A673 (cell line): ENCODE measurements around the gene SLC35F2. TPM values are rescaled to one million over a fixed set of nuclear protein-coding genes. Genes with fewer than 3 reads are reported as not detected.

Experiments
- BruUV-seq: library from RNA; stranded (reverse); fragments of 400-500 nt; replicated peaks from 2 replicates; lab custom pipeline; 2021; lab: Mats Ljungman, UMichigan
- CTCF ChIA-PET: fragments of 300-600 bp; sonication (Branson Sonifier 250); formaldehyde crosslinking; loops from one replicate; lab custom pipeline; 2022; ENCODE audit warnings: antibody characterized with exemption; lab: Charles Lee
- POLR2A ChIA-PET: fragments of 300-600 bp; sonication (Branson Sonifier 250); formaldehyde crosslinking; loops from one replicate; lab custom pipeline; 2022; ENCODE audit warnings: antibody characterized with exemption; ENCODE audit not compliant: low non-redundant PET; lab: Charles Lee
- DNase-seq: peaks from one replicate; pipeline ENCODE4 v3.0.0-alpha.2; 2015; ENCODE audit warnings: low spot score
- H3K27ac ChIP-seq: fragments of 200-600 bp; sonication (generic); 2 replicates; pipeline ENCODE4 v1.5.1; 2016; ENCODE audit warnings: mixed run types, low read depth, mild to moderate bottlenecking, mixed read lengths, antibody characterized with exemption, low read length; ENCODE audit not compliant: poor library complexity, severe bottlenecking
- H3K27me3 ChIP-seq: fragments of 200-600 bp; sonication (generic); replicated peaks from 2 replicates; pipeline ENCODE4 v1.6.1; 2017; ENCODE audit warnings: mixed run types, low read depth, mild to moderate bottlenecking, mixed read lengths, antibody characterized with exemption, low read length; ENCODE audit not compliant: insufficient read depth, poor library complexity
- H3K36me3 ChIP-seq: fragments of 200-600 bp; sonication (generic); 2 replicates; pipeline ENCODE4 v1.6.1; 2016; ENCODE audit warnings: mixed run types, mild to moderate bottlenecking, mixed read lengths, antibody characterized with exemption, low read length; ENCODE audit not compliant: insufficient read depth, poor library complexity, severe bottlenecking
- H3K4me1 ChIP-seq: fragments of 200-600 bp; sonication (generic); 2 replicates; pipeline ENCODE4 v1.6.1; 2017; ENCODE audit warnings: mixed run types, mild to moderate bottlenecking, mixed read lengths, antibody characterized with exemption, low read length; ENCODE audit not compliant: insufficient read depth, poor library complexity, severe bottlenecking
- H3K4me3 ChIP-seq: fragments of 200-600 bp; sonication (generic); 2 replicates; pipeline ENCODE4 v1.5.1; 2016; ENCODE audit warnings: low read depth, mixed run types, mild to moderate bottlenecking, mixed read lengths, low read length; ENCODE audit not compliant: poor library complexity, severe bottlenecking
- H3K9me3 ChIP-seq: fragments of 200-600 bp; sonication (generic); 2 replicates; pipeline ENCODE4 v1.6.1; 2016; ENCODE audit warnings: mixed run types, low read depth, mild to moderate bottlenecking, mixed read lengths, antibody characterized with exemption, low read length; ENCODE audit not compliant: poor library complexity, severe bottlenecking
- EZH2 ChIP-seq: fragments of 200-600 bp; sonication (generic); IDR thresholded peaks from 2 replicates; pipeline ENCODE4 v1.6.1; 2017; ENCODE audit warnings: borderline replicate concordance, low read depth, mild to moderate bottlenecking, mixed read lengths, antibody characterized with exemption, low read length; ENCODE audit not compliant: poor library complexity, severe bottlenecking
- intact Hi-C: fragments of 100-400 bp; cut with micrococcal nuclease; formaldehyde crosslinking; loops from one replicate; pipeline ENCODE4 v1.10.0; 2022; ENCODE audit not compliant: unreplicated experiment
- total RNA-seq: library from RNA; stranded (reverse); gene quantifications from 2 replicates; pipeline ENCODE4 v1.2.3, GENCODE V29; 2021
- TF ChIP-seq, protein P1 (sequence below): fragments of 300-800, 200-600 bp; sonication (generic); conservative IDR thresholded peaks from 2 replicates; pipeline ENCODE4 v1.5.1; 2017; ENCODE audit warnings: low read depth, mild to moderate bottlenecking, antibody characterized with exemption, low read length, moderate library complexity, mixed read lengths

Gene SLC35F2
- total RNA-seq, 1 experiment from 2014 or later = 95.4 TPM

DNA sequence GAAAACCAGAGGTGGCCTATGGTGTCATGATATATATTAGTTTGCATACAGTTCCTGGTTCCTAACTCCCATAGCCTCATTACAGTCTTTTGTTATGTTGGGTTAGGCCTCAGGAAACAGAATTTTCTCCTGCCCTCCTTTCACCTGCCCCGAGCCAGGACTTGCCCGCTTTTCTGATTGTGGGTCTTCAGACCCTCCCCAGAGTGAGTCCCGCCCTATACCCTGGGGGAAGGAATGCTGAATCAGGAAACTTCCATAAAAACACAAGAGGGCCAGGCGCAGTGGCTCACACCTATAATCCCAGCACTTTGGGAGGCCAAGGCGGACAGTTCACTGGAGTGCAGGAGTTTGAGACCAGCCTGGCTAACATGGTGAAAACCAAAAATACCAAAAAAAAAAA lies 70.9 kb downstream of the SLC35F2 start:
- no peaks in the 10 kb centered on the region for H3K9me3 ChIP-seq
- H3K27me3 ChIP-seq = no peaks in the 10 kb centered on the region
- no peak for DNase-seq
- BruUV-seq = no TSS peak
- peaks cover 8% of the 10 kb centered on the region for H3K36me3 ChIP-seq
- CTCF ChIA-PET = no interaction called here
- no peaks in the 10 kb centered on the region for H3K4me1 ChIP-seq
- H3K27ac ChIP-seq = no peak overlapping the region
- intact Hi-C loops = loop anchor here (10.0 kb wide), 1 partner anchor 1063 kb away; no protein-coding TSS in a partner anchor
- TF ChIP-seq, protein P1, sequence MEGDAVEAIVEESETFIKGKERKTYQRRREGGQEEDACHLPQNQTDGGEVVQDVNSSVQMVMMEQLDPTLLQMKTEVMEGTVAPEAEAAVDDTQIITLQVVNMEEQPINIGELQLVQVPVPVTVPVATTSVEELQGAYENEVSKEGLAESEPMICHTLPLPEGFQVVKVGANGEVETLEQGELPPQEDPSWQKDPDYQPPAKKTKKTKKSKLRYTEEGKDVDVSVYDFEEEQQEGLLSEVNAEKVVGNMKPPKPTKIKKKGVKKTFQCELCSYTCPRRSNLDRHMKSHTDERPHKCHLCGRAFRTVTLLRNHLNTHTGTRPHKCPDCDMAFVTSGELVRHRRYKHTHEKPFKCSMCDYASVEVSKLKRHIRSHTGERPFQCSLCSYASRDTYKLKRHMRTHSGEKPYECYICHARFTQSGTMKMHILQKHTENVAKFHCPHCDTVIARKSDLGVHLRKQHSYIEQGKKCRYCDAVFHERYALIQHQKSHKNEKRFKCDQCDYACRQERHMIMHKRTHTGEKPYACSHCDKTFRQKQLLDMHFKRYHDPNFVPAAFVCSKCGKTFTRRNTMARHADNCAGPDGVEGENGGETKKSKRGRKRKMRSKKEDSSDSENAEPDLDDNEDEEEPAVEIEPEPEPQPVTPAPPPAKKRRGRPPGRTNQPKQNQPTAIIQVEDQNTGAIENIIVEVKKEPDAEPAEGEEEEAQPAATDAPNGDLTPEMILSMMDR = no peak
- TF ChIP-seq EZH2 = no peak
- POLR2A ChIA-PET = no interaction called here
- no peak overlapping the region for H3K4me3 ChIP-seq

DNA sequence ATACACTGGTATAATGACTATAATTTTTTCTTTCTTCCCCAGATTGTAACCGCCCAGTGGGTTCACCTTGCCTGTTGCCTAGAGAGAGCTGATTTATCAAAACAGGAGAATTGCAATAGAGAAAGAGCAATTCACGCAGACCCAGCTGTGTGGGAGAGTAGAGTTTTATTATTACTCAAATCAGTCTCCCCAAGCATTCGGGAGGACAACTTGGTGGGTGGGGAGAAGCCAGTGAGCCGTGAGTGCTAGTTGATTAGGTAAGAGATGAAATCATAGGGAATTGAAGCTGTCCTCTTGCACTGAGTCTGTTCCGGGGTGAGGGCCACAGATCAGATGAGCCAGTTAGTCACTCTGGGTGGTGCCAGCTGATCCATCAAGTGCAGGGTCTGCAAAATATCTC lies 73.2 kb downstream of the SLC35F2 start:
- Histone ChIP-seq H3K4me1 (no peaks in the 10 kb centered on the region), H3K4me3 (no peak overlapping the region), H3K27me3 (no peaks in the 10 kb centered on the region), H3K27ac (no peak overlapping the region), H3K36me3 (no peaks in the 10 kb centered on the region), H3K9me3 (no peaks in the 10 kb centered on the region)
- ChIA-PET POLR2A (interaction anchor here (0.8 kb wide), 1 partner anchor 15 kb away, joined by 3 read pairs; no protein-coding TSS in a partner anchor), CTCF (no interaction called here)
- DNase-seq = no peak
- intact Hi-C loops = loop anchor here (10.0 kb wide), 1 partner anchor 1061 kb away; no protein-coding TSS in a partner anchor
- BruUV-seq = no TSS peak
- TF ChIP-seq EZH2 = no peak
- TF ChIP-seq, protein P1 = no peak

DNA sequence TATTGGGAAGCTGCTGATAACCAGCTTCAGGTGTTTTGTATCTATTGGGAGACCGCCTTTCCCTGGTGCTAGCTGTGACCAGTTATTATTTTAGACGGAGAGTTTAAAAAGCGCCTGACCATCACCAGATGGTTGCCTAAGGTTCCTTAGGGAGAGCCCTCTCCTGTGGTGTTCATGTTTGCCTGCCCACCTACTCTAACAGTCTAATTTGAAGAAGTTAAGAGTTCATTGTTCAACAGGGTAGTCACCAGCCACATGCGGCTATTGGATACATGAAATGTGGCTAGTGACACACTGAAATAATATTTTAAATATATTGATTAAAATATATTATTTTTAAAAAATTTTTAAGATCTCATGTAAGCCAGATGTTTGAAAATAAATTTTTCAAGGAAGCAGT lies 75.5 kb downstream of the SLC35F2 start:
- Histone ChIP-seq H3K4me3 (no peak overlapping the region), H3K27ac (no peak overlapping the region), H3K4me1 (no peaks in the 10 kb centered on the region), H3K27me3 (no peaks in the 10 kb centered on the region), H3K36me3 (no peaks in the 10 kb centered on the region), H3K9me3 (no peaks in the 10 kb centered on the region)
- TF ChIP-seq, protein P1 = no peak
- TF ChIP-seq EZH2 = no peak
- DNase-seq = no peak
- no TSS peak for BruUV-seq
- intact Hi-C loops = loop anchor here (10.0 kb wide), 1 partner anchor 1058 kb away; no protein-coding TSS in a partner anchor
- POLR2A ChIA-PET = interaction anchor here (0.6 kb wide), 1 partner anchor 1002 kb away, joined by 3 read pairs; no protein-coding TSS in a partner anchor
- CTCF ChIA-PET = no interaction called here
